Prostate gland (tissue), 2 donors: ENCODE measurements around the gene COL4A5.

ENCODE experiments used
- POLR2A ChIP-seq: fragments of 450-650 bp; IDR thresholded peaks from one replicate; pipeline ENCODE4 v1.6.1; 2016; ENCODE audit warnings: antibody characterized with exemption, mild to moderate bottlenecking
- POLR2AphosphoS5 ChIP-seq: sonication (generic); formaldehyde crosslinking; IDR thresholded peaks from one replicate; pipeline ENCODE4 v1.6.1; 2017; ENCODE audit warnings: antibody characterized with exemption
- TF ChIP-seq, protein P1 (sequence below), 4 experiments: fragments of 200-600 bp in 2 of 4; fragments of 450-650 bp in 2 of 4; sonication (generic) in 2 of 4; IDR thresholded peaks; 1 replicate in 3 of 4; 2 replicates in 1 of 4; pipeline ENCODE4 v1.5.1; 2016 to 2019; ENCODE audit warnings: antibody characterized with exemption in 4 of 4, mild to moderate bottlenecking in 2 of 4, moderate library complexity in 2 of 4

DNA sequence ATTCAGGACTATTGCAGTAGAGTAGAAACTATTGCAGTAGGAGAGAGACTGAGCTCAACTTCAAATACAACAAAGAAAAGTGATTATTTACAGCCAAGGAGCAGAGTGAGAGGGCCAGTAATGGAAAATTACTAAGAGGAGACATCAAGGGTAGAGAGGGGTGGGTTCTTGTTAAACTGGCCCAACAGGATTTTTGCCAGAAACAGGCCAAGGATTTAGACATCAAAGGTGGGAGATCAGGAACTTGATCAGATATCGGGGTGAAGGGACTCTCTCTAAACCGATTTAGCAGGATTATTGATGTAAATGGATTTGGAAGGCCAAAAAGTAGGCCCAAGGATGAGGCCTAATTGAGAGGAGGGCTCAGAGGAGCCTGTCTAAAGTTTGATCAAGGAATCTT is 231.9 kb downstream of the COL4A5 start:
- TF ChIP-seq, protein P1, sequence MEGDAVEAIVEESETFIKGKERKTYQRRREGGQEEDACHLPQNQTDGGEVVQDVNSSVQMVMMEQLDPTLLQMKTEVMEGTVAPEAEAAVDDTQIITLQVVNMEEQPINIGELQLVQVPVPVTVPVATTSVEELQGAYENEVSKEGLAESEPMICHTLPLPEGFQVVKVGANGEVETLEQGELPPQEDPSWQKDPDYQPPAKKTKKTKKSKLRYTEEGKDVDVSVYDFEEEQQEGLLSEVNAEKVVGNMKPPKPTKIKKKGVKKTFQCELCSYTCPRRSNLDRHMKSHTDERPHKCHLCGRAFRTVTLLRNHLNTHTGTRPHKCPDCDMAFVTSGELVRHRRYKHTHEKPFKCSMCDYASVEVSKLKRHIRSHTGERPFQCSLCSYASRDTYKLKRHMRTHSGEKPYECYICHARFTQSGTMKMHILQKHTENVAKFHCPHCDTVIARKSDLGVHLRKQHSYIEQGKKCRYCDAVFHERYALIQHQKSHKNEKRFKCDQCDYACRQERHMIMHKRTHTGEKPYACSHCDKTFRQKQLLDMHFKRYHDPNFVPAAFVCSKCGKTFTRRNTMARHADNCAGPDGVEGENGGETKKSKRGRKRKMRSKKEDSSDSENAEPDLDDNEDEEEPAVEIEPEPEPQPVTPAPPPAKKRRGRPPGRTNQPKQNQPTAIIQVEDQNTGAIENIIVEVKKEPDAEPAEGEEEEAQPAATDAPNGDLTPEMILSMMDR (IDR thresholded peaks at IDR 0.05) = no peak
- TF ChIP-seq POLR2AphosphoS5 (no peak), POLR2A (no peak)
